CD4-positive, alpha-beta T cell (primary cell): ENCODE measurements around the gene P2RX7. TPM values are rescaled to one million over a fixed set of nuclear protein-coding genes. Genes with fewer than 3 reads are reported as not detected.

ENCODE experiments used
- ATAC-seq: fragments of 200-7000 bp; cut with Tn5 transposase; one replicate; pipeline ENCODE4 v1.10.0; 2022; ENCODE audit warnings: mild to moderate bottlenecking; ENCODE audit not compliant: poor library complexity
- CTCF ChIA-PET: fragments of 350-600 bp; sonication (Branson Sonifier 250); formaldehyde crosslinking; loops from one replicate; lab custom pipeline; 2021; ENCODE audit warnings: antibody characterized with exemption, inconsistent platforms; lab: Charles Lee
- POLR2A ChIA-PET: fragments of 350-600 bp; sonication (Branson Sonifier 250); formaldehyde crosslinking; loops from one replicate; lab custom pipeline; 2021; ENCODE audit warnings: antibody characterized with exemption, inconsistent platforms; lab: Charles Lee
- DNase-seq, 14 experiments: peaks; one replicate each; pipeline ENCODE4 v3.0.0-alpha.2; 2013 to 2020; ENCODE audit warnings: mixed read lengths in 2 of 14
- H3K27ac ChIP-seq, 2 donors: one replicate each; pipeline versions ENCODE4 v1.5.1 to v1.7.0; 2013; ENCODE audit warnings: low read length in 2 of 2, low read depth in 1 of 2, mild to moderate bottlenecking in 1 of 2
- H3K27me3 ChIP-seq, 2 experiments: 1 replicate in 1 of 2; 2 replicates in 1 of 2; pipeline versions ENCODE4 v1.6.1 to v1.7.0; 2013; ENCODE audit warnings: low read length in 2 of 2, control low read depth in 1 of 2, mild to moderate bottlenecking in 1 of 2, moderate library complexity in 1 of 2; ENCODE audit not compliant: insufficient read depth in 2 of 2, control insufficient read depth in 1 of 2
- H3K36me3 ChIP-seq: one replicate; pipeline ENCODE4 v1.6.1; 2013; ENCODE audit warnings: low read length, control low read depth; ENCODE audit not compliant: insufficient read depth
- H3K4me1 ChIP-seq: one replicate; pipeline ENCODE4 v1.6.1; 2013; ENCODE audit warnings: low read length, control low read depth; ENCODE audit not compliant: insufficient read depth
- H3K4me3 ChIP-seq: one replicate; pipeline ENCODE4 v1.5.1; 2013; ENCODE audit warnings: mild to moderate bottlenecking, low read length, moderate library complexity
- H3K9me3 ChIP-seq, 2 experiments: 1 replicate in 1 of 2; 2 replicates in 1 of 2; pipeline versions ENCODE4 v1.6.1 to v1.7.0; 2013; ENCODE audit warnings: low read length in 2 of 2, mild to moderate bottlenecking in 2 of 2, control low read depth in 1 of 2, moderate library complexity in 1 of 2; ENCODE audit not compliant: control insufficient read depth in 1 of 2, insufficient read depth in 1 of 2
- H3K27ac Mint-ChIP-seq: one replicate; pipeline ENCODE4 v1.8.0; 2020; ENCODE audit warnings: mixed read lengths
- H3K27me3 Mint-ChIP-seq: one replicate; pipeline ENCODE4 v1.8.0; 2021; ENCODE audit warnings: mixed read lengths
- H3K36me3 Mint-ChIP-seq: one replicate; pipeline ENCODE4 v1.8.0; 2021; ENCODE audit warnings: low read depth, mixed read lengths
- H3K4me1 Mint-ChIP-seq: one replicate; pipeline ENCODE4 v1.8.0; 2021; ENCODE audit warnings: low read depth, mixed read lengths
- H3K4me3 Mint-ChIP-seq: one replicate; pipeline ENCODE4 v1.8.0; 2020; ENCODE audit warnings: mild to moderate bottlenecking, mixed read lengths
- H3K9me3 Mint-ChIP-seq: one replicate; pipeline ENCODE4 v1.8.0; 2020; ENCODE audit warnings: mixed read lengths
- intact Hi-C, 2 experiments: fragments of 100-400 bp; cut with DNase I in 1 of 2; cut with micrococcal nuclease in 1 of 2; formaldehyde crosslinking; loops; one replicate each; pipeline versions ENCODE4 v1.15.1 to v1.9.0; 2023 to 2025; cut with DNase I, micrococcal nuclease
- total RNA-seq, 174 experiments: library from RNA in 2 of 174; stranded (reverse) in 2 of 174; gene quantifications; one replicate each; pipeline ENCODE4 v1.2.3 and lab custom pipeline; 2021 to 2026
- TF ChIP-seq, protein P1 (sequence below): fragments of 200-600 bp; IDR thresholded peaks from one replicate; pipeline ENCODE4 v1.8.0; 2022; ENCODE audit warnings: antibody characterized with exemption, mild to moderate bottlenecking

Gene P2RX7
- total RNA-seq, 2 experiments from 2014 or later, result 4.6 to 4.8 TPM

DNA sequence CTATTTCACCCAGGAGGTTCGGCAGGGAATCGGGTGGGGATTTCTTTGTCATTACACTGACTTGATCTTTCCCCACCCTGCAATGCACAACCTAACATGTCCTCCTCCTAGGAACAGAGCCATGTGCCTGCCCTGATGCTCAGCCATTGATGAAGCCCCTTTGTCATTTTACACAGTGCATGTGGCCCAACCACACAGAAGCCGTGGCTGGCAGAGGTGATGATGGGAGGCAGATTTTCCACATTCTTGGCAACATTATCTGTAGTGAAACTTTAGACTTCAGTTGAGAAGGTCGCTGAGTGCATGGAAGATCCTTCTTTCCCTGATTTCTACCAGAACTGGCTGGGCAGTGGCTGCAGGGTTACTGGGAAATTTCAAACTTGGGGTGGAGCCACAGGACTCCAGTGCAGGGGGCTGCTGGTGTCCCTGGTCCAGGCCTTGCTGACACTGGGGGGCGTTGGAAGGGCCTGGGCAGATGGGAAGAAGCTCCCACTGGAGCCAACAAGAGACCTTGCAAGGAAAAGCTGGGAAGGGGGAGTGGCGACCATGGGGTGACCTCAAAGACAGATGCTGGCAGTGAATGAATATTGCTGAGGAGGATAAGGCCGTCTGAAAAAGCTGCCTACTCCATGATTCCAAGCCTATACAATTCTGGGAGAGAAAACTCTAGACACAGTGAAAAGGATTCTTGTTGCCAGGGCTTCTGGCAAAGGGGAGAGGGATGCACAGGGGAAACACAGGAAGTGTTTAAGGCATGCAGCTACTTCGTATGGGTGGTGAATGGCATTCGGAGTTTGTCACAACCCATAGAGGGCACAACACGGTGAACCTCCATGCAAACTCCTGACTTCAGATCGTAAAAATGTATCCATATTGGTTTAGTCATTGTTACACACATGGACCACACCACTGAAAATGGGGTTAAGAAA, 41.8 kb upstream of the P2RX7 start:
- peaks cover 73% of the 10 kb centered on the region for H3K4me1 Mint-ChIP-seq
- POLR2A ChIA-PET, result no interaction called here
- H3K9me3 Mint-ChIP-seq, result no peaks in the 10 kb centered on the region

GRCh38 chr12:121092034-121092433, 40.6 kb upstream of the P2RX7 start:
- Mint-ChIP-seq H3K9me3 (no peaks in the 10 kb centered on the region), H3K27me3 (no peaks in the 10 kb centered on the region), H3K36me3 (no peaks in the 10 kb centered on the region), H3K27ac (peak overlapping the region; percentile 81), H3K4me1 (peaks cover 81% of the 10 kb centered on the region), H3K4me3 (no peak overlapping the region)
- TF ChIP-seq, protein P1, sequence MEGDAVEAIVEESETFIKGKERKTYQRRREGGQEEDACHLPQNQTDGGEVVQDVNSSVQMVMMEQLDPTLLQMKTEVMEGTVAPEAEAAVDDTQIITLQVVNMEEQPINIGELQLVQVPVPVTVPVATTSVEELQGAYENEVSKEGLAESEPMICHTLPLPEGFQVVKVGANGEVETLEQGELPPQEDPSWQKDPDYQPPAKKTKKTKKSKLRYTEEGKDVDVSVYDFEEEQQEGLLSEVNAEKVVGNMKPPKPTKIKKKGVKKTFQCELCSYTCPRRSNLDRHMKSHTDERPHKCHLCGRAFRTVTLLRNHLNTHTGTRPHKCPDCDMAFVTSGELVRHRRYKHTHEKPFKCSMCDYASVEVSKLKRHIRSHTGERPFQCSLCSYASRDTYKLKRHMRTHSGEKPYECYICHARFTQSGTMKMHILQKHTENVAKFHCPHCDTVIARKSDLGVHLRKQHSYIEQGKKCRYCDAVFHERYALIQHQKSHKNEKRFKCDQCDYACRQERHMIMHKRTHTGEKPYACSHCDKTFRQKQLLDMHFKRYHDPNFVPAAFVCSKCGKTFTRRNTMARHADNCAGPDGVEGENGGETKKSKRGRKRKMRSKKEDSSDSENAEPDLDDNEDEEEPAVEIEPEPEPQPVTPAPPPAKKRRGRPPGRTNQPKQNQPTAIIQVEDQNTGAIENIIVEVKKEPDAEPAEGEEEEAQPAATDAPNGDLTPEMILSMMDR, result no peak
- Histone ChIP-seq H3K9me3 (peaks cover 0 to 3% of the 10 kb centered on the region in 2 experiments), H3K4me1 (peaks cover 44% of the 10 kb centered on the region), H3K36me3 (no peaks in the 10 kb centered on the region), H3K27ac (no peak overlapping the region), H3K27me3 (no peaks in the 10 kb centered on the region), H3K4me3 (no peak overlapping the region)
- CTCF ChIA-PET, result no interaction called here
- ATAC-seq (no peak), DNase-seq (no peak)
- intact Hi-C loops, result loop anchor here in 1 of 2 experiments (10.0 kb wide), 1 partner anchor 77 kb away; the partner anchor contains the start of gene C12orf43
- POLR2A ChIA-PET, result interaction anchor here (1.1 to 1.3 kb wide), 2 partner anchors 28 to 132 kb away, joined by 3 to 6 read pairs; no protein-coding TSS in a partner anchor

More for the DNA sequence above, 41.8 kb upstream of the P2RX7 start:
- H3K9me3 ChIP-seq, result peaks cover 0 to 3% of the 10 kb centered on the region in 2 experiments
- H3K27me3 ChIP-seq, result no peaks in the 10 kb centered on the region
- H3K4me3 ChIP-seq, result no peak overlapping the region
- H3K36me3 ChIP-seq, result no peaks in the 10 kb centered on the region
- no peak for DNase-seq
- no peak for ATAC-seq
- no peaks in the 10 kb centered on the region for H3K36me3 Mint-ChIP-seq
- no peak overlapping the region for H3K27ac ChIP-seq
- H3K27ac Mint-ChIP-seq, result no peak overlapping the region
- TF ChIP-seq, protein P1, result no peak
- H3K27me3 Mint-ChIP-seq, result no peaks in the 10 kb centered on the region
- H3K4me3 Mint-ChIP-seq, result peak overlapping the region; percentile 13
- intact Hi-C loops, result loop anchor here in 1 of 2 experiments (10.0 kb wide), 1 partner anchor 76 kb away; the partner anchor contains the start of gene C12orf43
- CTCF ChIA-PET, result no interaction called here
- peaks cover 37% of the 10 kb centered on the region for H3K4me1 ChIP-seq

DNA sequence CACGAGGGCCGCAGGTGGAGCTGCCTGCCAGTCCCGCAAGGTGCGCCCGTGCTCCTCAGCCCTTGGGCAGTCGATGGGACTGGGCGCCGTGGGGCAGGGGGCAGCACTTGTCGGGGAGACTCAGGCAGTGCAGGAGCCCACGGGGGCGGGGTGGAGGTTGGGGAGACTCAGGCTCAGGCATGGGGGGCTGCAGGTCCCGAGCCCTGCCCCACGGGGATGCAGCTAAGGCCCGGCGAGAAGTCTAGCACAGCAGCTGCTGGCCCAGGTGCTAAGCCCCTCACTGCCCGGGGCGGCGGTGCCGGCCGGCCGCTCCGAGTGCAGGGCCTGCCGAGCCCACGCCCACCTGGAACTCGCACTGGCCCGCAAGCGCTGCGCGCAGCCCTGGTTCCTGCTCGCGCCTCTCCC, 39.2 kb upstream of the P2RX7 start:
- H3K27ac Mint-ChIP-seq, result no peak overlapping the region
- peaks cover 70% of the 10 kb centered on the region for H3K4me1 Mint-ChIP-seq
- ATAC-seq (no peak), DNase-seq (peak in 1 of 14 experiments; percentile 28)
- H3K9me3 Mint-ChIP-seq, result no peaks in the 10 kb centered on the region
- TF ChIP-seq, protein P1, result no peak
- H3K4me3 ChIP-seq, result no peak overlapping the region
- peaks cover 36% of the 10 kb centered on the region for H3K4me1 ChIP-seq
- H3K27me3 ChIP-seq, result no peaks in the 10 kb centered on the region
- intact Hi-C loops, result loop anchor here in 1 of 2 experiments (10.0 kb wide), 1 partner anchor 79 kb away; the partner anchor contains the start of gene C12orf43
- H3K36me3 ChIP-seq, result no peaks in the 10 kb centered on the region
- H3K4me3 Mint-ChIP-seq, result no peak overlapping the region
- H3K27ac ChIP-seq, result no peak overlapping the region
- no peaks in the 10 kb centered on the region for H3K36me3 Mint-ChIP-seq
- no peaks in the 10 kb centered on the region for H3K27me3 Mint-ChIP-seq
- ChIA-PET CTCF (interaction anchor here (1.5 kb wide), 1 partner anchor 34 kb away, joined by 3 read pairs; no protein-coding TSS in a partner anchor), POLR2A (interaction anchor here (1.0 to 1.3 kb wide), 4 partner anchors 33 to 512 kb away, joined by 3 to 13 read pairs (median 4); partner anchors contain the start of gene POP5)
- peaks cover 0 to 3% of the 10 kb centered on the region in 2 experiments for H3K9me3 ChIP-seq
